Activated gamma-delta T cell treated with anti-CD3 and anti-CD28 coated beads, Interleukin-2, amount 50 U/mL, for 16 hours (primary cell): ENCODE measurements around the gene CACNB1.

Experiments used
- DNase-seq: peaks from one replicate; pipeline ENCODE4 v3.0.0-alpha.2; 2020; ENCODE audit warnings: low read depth

The CACNB1 gene

GRCh38 chr17:39197380-39198185 is at the start of gene CACNB1:
TSS of gene CACNB1 (minus strand) at chr17:39197669. CDS start at chr17:39197495, 174 bp downstream.
- peak; percentile 52 for DNase-seq

- DNase-seq, result no peak
Observed at GRCh38 chr17:39246274-39246673, 48.8 kb upstream of the CACNB1 start.

GRCh38 chr17:39244600-39245570 is 47.4 kb upstream of the CACNB1 start:
- peak; percentile 80 for DNase-seq

- no peak for DNase-seq
Observed at GRCh38 chr17:39244016-39244599, 46.6 kb upstream of the CACNB1 start.

GRCh38 chr17:39243155-39243554 is 45.7 kb upstream of the CACNB1 start:
- DNase-seq, result no peak

- DNase-seq, result no peak
Observed at GRCh38 chr17:39240631-39241030, 43.2 kb upstream of the CACNB1 start.

- DNase-seq, result peak; percentile 50
Observed at GRCh38 chr17:39239640-39240314, 42.3 kb upstream of the CACNB1 start.

- peak; percentile 66 for DNase-seq
Observed at GRCh38 chr17:39238311-39238972, 41.0 kb upstream of the CACNB1 start.

- DNase-seq, result no peak
Observed at GRCh38 chr17:39237586-39237985, 40.1 kb upstream of the CACNB1 start.

GRCh38 chr17:39236981-39237441 is 39.5 kb upstream of the CACNB1 start:
- DNase-seq, result no peak

- DNase-seq, result no peak
Observed at GRCh38 chr17:39236450-39236927, 39.0 kb upstream of the CACNB1 start.

GRCh38 chr17:39235555-39236449 is 38.3 kb upstream of the CACNB1 start:
- DNase-seq, result no peak

- peak; percentile 50 for DNase-seq
Observed at GRCh38 chr17:39231591-39232551, 34.4 kb upstream of the CACNB1 start.

- DNase-seq, result no peak
Observed at GRCh38 chr17:39231091-39231561, 33.7 kb upstream of the CACNB1 start.

GRCh38 chr17:39230361-39230760 is 32.9 kb upstream of the CACNB1 start:
- no peak for DNase-seq

GRCh38 chr17:39229274-39229913 is 31.9 kb upstream of the CACNB1 start:
- DNase-seq, result no peak

GRCh38 chr17:39227364-39227919 is 30.0 kb upstream of the CACNB1 start:
- DNase-seq, result no peak
